Activated B cell treated with CpG ODN at 0.5 μM for 24 hours (primary cell): ENCODE results near the gene ARFIP1. TPM values are rescaled to one million over a fixed set of nuclear protein-coding genes. Genes with fewer than 3 reads are reported as not detected.

Experiments
- ATAC-seq: fragments of 200-7000 bp; cut with Tn5 transposase; one replicate; pipeline ENCODE4 v1.10.0; 2021; ENCODE audit warnings: low read depth, mild to moderate bottlenecking, moderate library complexity
- CTCF ChIA-PET: fragments of 350-600 bp; sonication (Branson Sonifier 250); formaldehyde crosslinking; loops from one replicate; lab custom pipeline; 2021; ENCODE audit warnings: antibody characterized with exemption; lab: Charles Lee
- POLR2A ChIA-PET: fragments of 350-600 bp; sonication (Branson Sonifier 250); formaldehyde crosslinking; loops from one replicate; lab custom pipeline; 2021; ENCODE audit warnings: antibody characterized with exemption; lab: Charles Lee
- DNase-seq: peaks from one replicate; pipeline ENCODE4 v3.0.0; 2022
- H3K27ac Mint-ChIP-seq: one replicate; pipeline ENCODE4 v1.8.0; 2020; ENCODE audit warnings: mixed read lengths
- H3K27me3 Mint-ChIP-seq: one replicate; pipeline ENCODE4 v1.8.0; 2021; ENCODE audit warnings: mixed read lengths
- H3K36me3 Mint-ChIP-seq: one replicate; pipeline ENCODE4 v1.8.0; 2021; ENCODE audit warnings: low read depth, mixed read lengths
- H3K4me1 Mint-ChIP-seq: one replicate; pipeline ENCODE4 v1.8.0; 2021; ENCODE audit warnings: mixed read lengths
- H3K4me3 Mint-ChIP-seq: one replicate; pipeline ENCODE4 v1.8.0; 2020; ENCODE audit warnings: mild to moderate bottlenecking, mixed read lengths
- H3K9me3 Mint-ChIP-seq: one replicate; pipeline ENCODE4 v1.8.0; 2020; ENCODE audit warnings: mixed read lengths
- CTCF ChIP-seq: fragments of 200-600 bp; IDR thresholded peaks from one replicate; pipeline ENCODE4 v1.8.0; 2022; ENCODE audit warnings: antibody characterized with exemption, mild to moderate bottlenecking
- intact Hi-C: fragments of 100-400 bp; cut with micrococcal nuclease; formaldehyde crosslinking; loops from one replicate; pipeline ENCODE4 v1.15.1; 2024
- total RNA-seq: library from RNA; stranded (reverse); gene quantifications from 2 replicates; pipeline ENCODE4 v1.2.3, GENCODE V29; 2022

Gene ARFIP1
- total RNA-seq, 1 donor from 2014 or later = 19.5 TPM

- ATAC-seq = no peak
- H3K4me3 Mint-ChIP-seq = no peak overlapping the region
- intact Hi-C loops = no loop called here
Observed at GRCh38 chr4:152805071-152805650, 25.4 kb downstream of the ARFIP1 start.

GRCh38 chr4:152805818-152806217, 26.1 kb downstream of the ARFIP1 start:
- ChIA-PET CTCF (no interaction called here), POLR2A (no interaction called here)
- intact Hi-C loops = no loop called here
- Mint-ChIP-seq H3K9me3 (peaks cover 4% of the 10 kb centered on the region), H3K4me1 (peaks cover 34% of the 10 kb centered on the region), H3K27me3 (no peaks in the 10 kb centered on the region), H3K36me3 (peaks cover 5% of the 10 kb centered on the region), H3K4me3 (no peak overlapping the region), H3K27ac (peak overlapping the region; percentile 71)
- DNase-seq (no peak), ATAC-seq (no peak)
- TF ChIP-seq CTCF = no peak

More at GRCh38 chr4:152805071-152805650, 25.4 kb downstream of the ARFIP1 start:
- Mint-ChIP-seq H3K9me3 (peaks cover 2% of the 10 kb centered on the region), H3K27ac (no peak overlapping the region), H3K36me3 (peaks cover 3% of the 10 kb centered on the region), H3K27me3 (no peaks in the 10 kb centered on the region), H3K4me1 (peaks cover 34% of the 10 kb centered on the region)
- ChIA-PET POLR2A (no interaction called here), CTCF (no interaction called here)
- TF ChIP-seq CTCF = no peak
- DNase-seq = no peak

GRCh38 chr4:152806501-152807125, 26.9 kb downstream of the ARFIP1 start:
- Mint-ChIP-seq H3K9me3 (peaks cover 6% of the 10 kb centered on the region), H3K27me3 (no peaks in the 10 kb centered on the region), H3K36me3 (peaks cover 13% of the 10 kb centered on the region), H3K27ac (peak overlapping the region; percentile 71), H3K4me3 (no peak overlapping the region), H3K4me1 (peaks cover 34% of the 10 kb centered on the region)
- ChIA-PET CTCF (no interaction called here), POLR2A (no interaction called here)
- ATAC-seq (no peak), DNase-seq (no peak)
- no peak for TF ChIP-seq CTCF
- intact Hi-C loops = no loop called here

- ATAC-seq (peak; percentile 60), DNase-seq (no peak)
- Mint-ChIP-seq H3K4me1 (peaks cover 34% of the 10 kb centered on the region), H3K27ac (no peak overlapping the region), H3K36me3 (peaks cover 18% of the 10 kb centered on the region), H3K4me3 (peak overlapping the region; percentile 8), H3K27me3 (no peaks in the 10 kb centered on the region), H3K9me3 (peaks cover 8% of the 10 kb centered on the region)
- intact Hi-C loops = no loop called here
- TF ChIP-seq CTCF = no peak
- CTCF ChIA-PET = no interaction called here
- POLR2A ChIA-PET = no interaction called here
Observed at GRCh38 chr4:152807294-152807829, 27.6 kb downstream of the ARFIP1 start.

GRCh38 chr4:152808670-152809069, 28.9 kb downstream of the ARFIP1 start:
- H3K9me3 Mint-ChIP-seq = peaks cover 17% of the 10 kb centered on the region
- no peaks in the 10 kb centered on the region for H3K27me3 Mint-ChIP-seq
- intact Hi-C loops = no loop called here
- no peak for TF ChIP-seq CTCF
- ChIA-PET CTCF (no interaction called here), POLR2A (interaction anchor here (0.6 kb wide), 1 partner anchor 27 kb away, joined by 3 read pairs; no protein-coding TSS in a partner anchor)
- H3K36me3 Mint-ChIP-seq = peaks cover 28% of the 10 kb centered on the region
- peaks cover 34% of the 10 kb centered on the region for H3K4me1 Mint-ChIP-seq
- no peak overlapping the region for H3K27ac Mint-ChIP-seq
- ATAC-seq = no peak
- no peak overlapping the region for H3K4me3 Mint-ChIP-seq
- DNase-seq = no peak
